Measurements from ENCODE around the gene MBNL3.

GRCh38 chrX:132463411-132463810, 25.4 kb downstream of the MBNL3 start:
- TF ChIP-seq FOXJ3 (CRISPR knock-in tag; IDR thresholded peaks at IDR 0.05; ENCODE audit: borderline replicate concordance): no peak
- TF ChIP-seq, protein P1, sequence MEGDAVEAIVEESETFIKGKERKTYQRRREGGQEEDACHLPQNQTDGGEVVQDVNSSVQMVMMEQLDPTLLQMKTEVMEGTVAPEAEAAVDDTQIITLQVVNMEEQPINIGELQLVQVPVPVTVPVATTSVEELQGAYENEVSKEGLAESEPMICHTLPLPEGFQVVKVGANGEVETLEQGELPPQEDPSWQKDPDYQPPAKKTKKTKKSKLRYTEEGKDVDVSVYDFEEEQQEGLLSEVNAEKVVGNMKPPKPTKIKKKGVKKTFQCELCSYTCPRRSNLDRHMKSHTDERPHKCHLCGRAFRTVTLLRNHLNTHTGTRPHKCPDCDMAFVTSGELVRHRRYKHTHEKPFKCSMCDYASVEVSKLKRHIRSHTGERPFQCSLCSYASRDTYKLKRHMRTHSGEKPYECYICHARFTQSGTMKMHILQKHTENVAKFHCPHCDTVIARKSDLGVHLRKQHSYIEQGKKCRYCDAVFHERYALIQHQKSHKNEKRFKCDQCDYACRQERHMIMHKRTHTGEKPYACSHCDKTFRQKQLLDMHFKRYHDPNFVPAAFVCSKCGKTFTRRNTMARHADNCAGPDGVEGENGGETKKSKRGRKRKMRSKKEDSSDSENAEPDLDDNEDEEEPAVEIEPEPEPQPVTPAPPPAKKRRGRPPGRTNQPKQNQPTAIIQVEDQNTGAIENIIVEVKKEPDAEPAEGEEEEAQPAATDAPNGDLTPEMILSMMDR (IDR thresholded peaks at IDR 0.05): peak; percentile 55
- TF ChIP-seq ZNF138 (CRISPR knock-in tag; conservative IDR thresholded peaks at IDR 0.05): no peak
- TF ChIP-seq TCF7 (CRISPR knock-in tag; IDR thresholded peaks at IDR 0.05; ENCODE audit: low read depth): no peak
